ENCODE measurements around the gene KCNQ1OT1. TPM values are rescaled to one million over a fixed set of nuclear protein-coding genes. Genes with fewer than 3 reads are reported as not detected.

KCNQ1OT1 gene
- total and polyA plus RNA-seq, 10 donors, result 0.02 to 3.1 (median 1.7) TPM

GRCh38 chr11:2574043-2574552, 125.7 kb downstream of the KCNQ1OT1 start:
- no peak overlapping the region for H3K27ac ChIP-seq
- no peak overlapping the region for H3K4me3 ChIP-seq
- peaks cover 0 to 7% (median 0%) of the 10 kb centered on the region in 6 donors for H3K4me1 ChIP-seq
- no peak for TF ChIP-seq POLR2AphosphoS5 (IDR thresholded peaks at IDR 0.05)
- no peak for TF ChIP-seq CTCF (IDR thresholded peaks at IDR 0.05 in 8 of 11, conservative IDR thresholded peaks at IDR 0.05 in 3 of 11)
- TF ChIP-seq POLR2A (IDR thresholded peaks at IDR 0.05), result no peak
- H3K9me3 ChIP-seq, result no peaks in the 10 kb centered on the region
- intact Hi-C loops (cut with DNase I; ENCODE audit: low total_unique reads), result no loop called here
- 81 to 95% (median 89%) methylated on average over 10 to 22 of the region's 22 CpGs for WGBS, 5 donors
- peaks cover 0 to 52% (median 4%) of the 10 kb centered on the region in 6 donors for H3K36me3 ChIP-seq
- peak; percentile 46 for DNase-seq
- no peaks in the 10 kb centered on the region for H3K27me3 ChIP-seq (replicated peaks in 1 of 7)

DNA sequence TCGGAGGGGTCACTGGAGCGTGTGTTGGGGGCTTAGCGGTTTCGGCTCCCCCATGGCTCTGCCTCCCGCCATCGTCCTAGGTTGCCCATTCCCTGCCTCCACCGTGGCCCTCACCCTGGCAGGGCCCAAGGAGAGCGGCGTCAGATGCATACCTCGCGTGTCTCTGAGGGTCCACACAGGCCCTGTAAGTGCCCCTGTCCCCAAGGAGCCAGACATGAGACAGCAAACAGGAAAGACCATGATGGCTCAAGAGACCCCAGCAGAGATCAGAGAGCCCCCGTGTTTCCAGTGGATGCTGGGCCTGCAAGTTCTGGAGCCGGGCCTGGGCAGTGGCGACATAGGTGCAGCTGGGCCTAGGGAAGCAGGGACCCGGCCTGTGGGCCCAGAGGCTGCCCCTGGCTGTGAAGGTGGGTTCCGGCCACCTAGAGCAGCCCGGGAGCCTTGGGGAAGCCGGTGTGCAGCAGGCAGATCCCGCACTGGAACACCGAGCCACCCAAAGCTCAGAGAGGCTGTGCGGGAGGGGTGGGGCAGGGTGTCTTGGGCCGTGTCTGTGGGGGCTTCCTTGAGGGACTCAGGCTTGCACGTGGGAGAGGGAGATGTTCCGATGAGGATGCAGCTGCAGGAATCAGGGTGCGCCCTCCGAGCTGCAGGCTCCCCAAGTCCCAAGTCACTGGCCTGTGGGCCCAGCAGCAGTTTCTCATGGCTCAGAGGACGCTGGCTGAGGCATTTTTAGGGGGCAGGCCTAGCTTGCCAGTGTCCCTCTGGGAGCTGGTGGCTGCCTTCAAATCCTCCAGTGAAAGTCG, 126.4 kb downstream of the KCNQ1OT1 start:
- Histone ChIP-seq H3K4me3 (no peak overlapping the region), H3K36me3 (peaks cover 0 to 52% (median 4%) of the 10 kb centered on the region in 6 donors), H3K4me1 (peaks cover 0 to 7% (median 0%) of the 10 kb centered on the region in 6 donors), H3K9me3 (no peaks in the 10 kb centered on the region), H3K27ac (no peak overlapping the region), H3K27me3 (replicated peaks in 1 of 7) (no peaks in the 10 kb centered on the region)
- intact Hi-C loops (cut with DNase I; ENCODE audit: low total_unique reads), result no loop called here
- no peak for TF ChIP-seq POLR2AphosphoS5 (IDR thresholded peaks at IDR 0.05)
- TF ChIP-seq POLR2A (IDR thresholded peaks at IDR 0.05), result no peak
- no peak for TF ChIP-seq CTCF (IDR thresholded peaks at IDR 0.05 in 8 of 11, conservative IDR thresholded peaks at IDR 0.05 in 3 of 11)
- DNase-seq, result peak; percentile 56
- WGBS, 5 donors, result 93 to 97% (median 95%) methylated on average over 17 to 28 of the region's 28 CpGs

DNA sequence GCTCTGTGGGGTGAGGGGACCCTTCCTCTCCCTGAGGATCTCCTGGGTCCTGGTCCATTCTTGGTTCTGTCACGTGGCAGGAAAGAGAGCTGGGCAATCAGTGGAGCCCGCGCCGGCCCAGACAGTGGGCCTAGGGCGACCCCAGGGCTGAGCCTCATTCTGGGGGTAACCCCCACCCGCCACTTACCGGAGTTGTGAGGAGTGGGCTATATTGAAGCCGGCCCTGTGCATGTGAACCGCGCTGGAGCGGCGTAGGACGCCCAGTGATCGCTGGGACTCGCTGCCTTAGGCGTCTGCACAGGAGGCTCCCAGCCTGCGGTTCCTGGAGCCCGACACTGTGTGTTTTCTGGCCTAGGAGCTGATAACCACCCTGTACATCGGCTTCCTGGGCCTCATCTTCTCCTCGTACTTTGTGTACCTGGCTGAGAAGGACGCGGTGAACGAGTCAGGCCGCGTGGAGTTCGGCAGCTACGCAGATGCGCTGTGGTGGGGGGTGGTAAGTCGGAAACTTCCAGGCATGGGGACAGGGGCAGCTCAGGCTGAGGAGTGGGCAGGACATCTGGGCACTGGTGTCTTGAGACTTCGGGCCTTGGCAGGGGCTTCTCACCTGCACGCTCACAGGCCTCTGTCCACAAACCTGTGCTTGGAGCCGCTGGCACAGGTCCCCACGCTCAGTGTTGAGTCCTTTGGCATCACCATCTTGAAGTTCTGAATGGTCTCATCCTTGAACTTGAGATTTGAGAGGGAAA, 127.1 kb downstream of the KCNQ1OT1 start:
- intact Hi-C loops (cut with DNase I; ENCODE audit: low total_unique reads), result no loop called here
- peaks cover 0 to 52% (median 4%) of the 10 kb centered on the region in 6 donors for H3K36me3 ChIP-seq
- H3K27me3 ChIP-seq (replicated peaks in 1 of 7), result no peaks in the 10 kb centered on the region
- WGBS, 5 donors, result 92 to 98% (median 95%) methylated on average over 20 to 33 of the region's 33 CpGs
- no peaks in the 10 kb centered on the region for H3K9me3 ChIP-seq
- H3K4me1 ChIP-seq, result peaks cover 0 to 7% (median 0%) of the 10 kb centered on the region in 6 donors
- TF ChIP-seq CTCF (IDR thresholded peaks at IDR 0.05 in 8 of 11, conservative IDR thresholded peaks at IDR 0.05 in 3 of 11) (no peak), POLR2AphosphoS5 (IDR thresholded peaks at IDR 0.05) (no peak), POLR2A (IDR thresholded peaks at IDR 0.05) (no peak)
- no peak overlapping the region for H3K27ac ChIP-seq
- DNase-seq, result peak; percentile 65
- H3K4me3 ChIP-seq, result no peak overlapping the region
